GM18520 (cell line): ENCODE results near the gene MSI2.

ENCODE experiments used
- ATAC-seq: cut with Tn5 transposase; IDR thresholded peaks from one replicate; pipeline ENCODE4 v1.9.1; 2021; ENCODE audit not compliant: unreplicated experiment

The MSI2 gene

DNA sequence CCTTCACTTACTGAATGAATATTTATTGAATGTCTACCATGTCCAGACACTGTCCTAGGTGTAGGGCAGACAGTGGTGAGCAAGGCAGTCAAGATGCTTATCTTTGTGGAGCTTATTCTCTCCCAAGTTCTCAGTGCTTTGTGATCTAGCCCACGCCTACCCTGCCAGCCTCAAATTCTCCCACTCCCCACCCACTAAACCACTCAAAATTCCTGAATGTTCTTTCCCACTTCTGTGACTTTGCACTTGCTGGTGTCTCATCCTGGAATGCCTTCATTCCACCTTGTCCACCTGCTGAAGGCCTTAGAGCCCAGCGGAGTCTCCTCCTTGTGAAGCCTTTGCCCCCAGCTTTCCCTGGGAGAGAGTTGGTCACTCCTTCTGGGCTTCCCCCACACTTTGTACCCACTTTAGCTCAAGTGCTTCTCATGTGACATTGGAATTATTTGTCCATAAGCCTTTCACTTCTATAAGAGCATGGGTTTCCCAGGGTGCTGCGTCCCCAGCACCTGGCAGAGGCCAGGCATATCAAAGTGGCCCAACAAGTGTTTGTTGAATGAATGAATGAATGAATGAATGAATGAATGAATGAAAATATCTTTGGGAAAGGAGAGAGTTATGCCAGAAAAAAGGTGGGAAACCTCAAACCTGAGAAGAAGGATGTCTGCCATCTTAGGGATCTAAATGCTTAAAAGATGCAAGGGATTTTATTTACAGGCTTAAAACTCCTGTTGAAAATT lies 465.8 kb downstream of the MSI2 start:
- ATAC-seq = no peak

GRCh38 chr17:57722704-57723043 lies 466.4 kb downstream of the MSI2 start:
- ATAC-seq = no peak

DNA sequence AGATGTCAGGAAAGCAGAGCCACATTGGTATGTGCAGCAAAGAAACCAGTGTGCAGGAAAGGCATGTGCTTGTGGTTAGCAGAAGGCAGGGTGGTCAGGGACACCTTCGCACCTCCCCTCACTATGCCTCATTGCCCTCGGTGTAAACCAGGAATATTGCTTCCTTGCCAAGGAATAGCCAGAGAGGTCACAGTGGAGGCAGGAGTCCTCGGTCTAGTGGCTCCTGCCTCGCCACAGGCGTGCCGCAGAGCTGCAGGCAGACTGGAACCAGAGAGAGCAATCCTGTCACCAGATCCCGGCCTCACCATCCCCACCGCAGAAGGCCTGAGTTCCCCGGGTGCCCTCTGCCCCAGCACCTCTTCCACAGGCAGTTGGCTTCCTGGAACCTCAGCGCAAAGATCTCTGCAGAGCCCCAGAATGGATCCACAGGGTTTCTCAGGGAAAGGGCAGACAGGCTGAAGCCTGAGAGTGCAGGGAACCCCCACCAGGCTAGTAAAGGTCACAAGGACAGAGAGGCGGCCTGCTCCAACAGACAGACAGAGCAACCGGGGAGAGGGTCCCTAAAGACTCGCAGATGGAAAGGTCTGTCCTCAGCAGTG lies 467.2 kb downstream of the MSI2 start:
- ATAC-seq = no peak

- no peak for ATAC-seq
Observed at GRCh38 chr17:57724026-57724728, 467.9 kb downstream of the MSI2 start.

GRCh38 chr17:57724729-57725125 lies 468.4 kb downstream of the MSI2 start:
- no peak for ATAC-seq

- no peak for ATAC-seq
Observed at GRCh38 chr17:57726213-57726790, 470.0 kb downstream of the MSI2 start.

GRCh38 chr17:57726838-57727237 lies 470.5 kb downstream of the MSI2 start:
- ATAC-seq = no peak

GRCh38 chr17:57727630-57728175 lies 471.4 kb downstream of the MSI2 start:
- ATAC-seq = no peak

DNA sequence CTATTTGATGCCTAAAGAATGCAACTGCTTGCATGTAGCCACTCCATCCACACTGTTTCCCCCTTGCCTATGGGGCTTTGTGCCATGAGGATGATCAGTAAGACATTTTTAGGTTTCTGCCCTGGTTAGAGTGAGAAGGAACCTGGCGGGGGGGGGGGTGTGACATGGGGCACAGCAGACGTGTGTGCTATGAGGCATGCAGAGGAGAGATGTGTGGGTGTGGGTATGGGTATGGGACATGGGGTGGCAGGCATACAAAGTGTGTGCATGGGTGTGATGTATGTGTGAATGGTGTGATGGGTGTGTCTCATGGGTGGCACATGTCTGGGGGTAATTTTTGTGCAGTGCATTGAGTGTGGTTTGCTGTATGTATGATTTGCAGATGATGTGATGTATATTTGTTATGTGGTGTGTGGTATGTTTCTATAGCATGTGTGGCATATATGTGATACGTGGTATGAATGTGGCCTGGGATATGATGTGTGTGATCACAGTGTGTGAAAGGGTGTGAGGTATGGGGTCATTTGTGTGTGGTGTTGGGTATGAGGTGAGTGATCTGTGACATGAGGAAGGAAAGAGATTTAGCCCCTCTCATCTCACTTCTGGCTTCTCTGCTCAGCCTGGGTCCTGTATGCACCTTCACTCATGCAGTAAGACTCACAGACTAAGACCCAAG lies 473.8 kb downstream of the MSI2 start:
- no peak for ATAC-seq

GRCh38 chr17:57732062-57732461 lies 475.7 kb downstream of the MSI2 start:
- ATAC-seq = no peak

DNA sequence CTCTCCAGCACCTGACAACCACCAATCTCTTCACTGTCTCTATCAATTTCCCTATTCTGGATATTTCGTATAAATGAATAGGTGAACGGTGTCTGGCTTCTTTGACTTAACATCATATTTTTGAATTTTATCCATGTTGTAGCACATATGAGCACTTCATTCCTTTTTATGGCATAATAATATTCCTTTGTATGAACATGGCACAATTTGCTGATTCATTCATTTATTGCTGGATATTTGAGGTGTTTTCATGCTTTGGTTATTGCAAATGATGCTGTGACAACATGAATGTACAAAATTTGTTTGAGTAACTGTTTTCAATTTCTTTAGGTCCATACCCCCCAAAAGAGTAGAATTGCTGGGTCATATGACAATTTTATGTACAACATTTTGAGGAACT lies 476.8 kb downstream of the MSI2 start:
- no peak for ATAC-seq
